NCI-H2107 treated with DMSO at 0.1 percent for 48 hours (cell line): ENCODE data around the gene MYCBPAP.

Experiments used
- DNase-seq: peaks from one replicate; lab custom pipeline; 2025; ENCODE audit not compliant: unreplicated experiment; lab: John Stamatoyannopoulos, UW

MYCBPAP gene

DNA sequence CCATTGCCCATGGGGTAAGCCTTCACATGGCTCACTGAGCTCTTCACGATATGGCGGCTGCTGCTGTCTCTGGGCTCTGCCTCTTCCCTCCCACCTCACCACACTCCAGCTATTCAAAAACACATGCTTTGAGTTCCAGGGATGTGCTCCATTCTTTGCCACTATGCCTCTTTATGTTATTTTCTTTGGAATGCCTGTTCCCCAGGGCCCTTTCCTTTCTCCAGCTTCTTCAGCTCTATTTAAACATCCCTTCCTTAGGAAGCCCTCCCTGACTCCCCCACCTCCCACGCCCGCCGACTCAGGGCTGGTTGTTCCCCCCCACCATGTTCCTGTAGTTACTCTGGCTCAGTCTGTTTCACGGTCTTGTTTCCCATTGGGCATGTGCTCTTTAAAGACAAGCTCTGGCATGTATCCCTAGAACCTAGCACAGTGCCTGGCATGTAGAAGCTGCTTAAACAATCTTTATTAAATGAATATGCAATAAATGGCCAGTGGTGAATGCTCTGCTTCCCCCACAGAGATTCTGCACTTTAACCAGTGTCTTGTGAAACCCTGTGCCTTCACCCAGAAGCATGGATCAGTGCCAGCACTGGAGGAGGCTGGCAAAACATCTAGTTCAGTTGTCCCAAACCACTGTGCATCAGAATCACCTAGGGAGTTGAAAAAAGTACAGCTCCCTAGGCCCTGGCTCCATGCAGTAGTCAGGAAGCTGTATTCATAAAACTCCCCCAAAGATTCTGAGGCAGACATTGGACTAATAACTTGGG is 6.9 kb downstream of the MYCBPAP start:
- DNase-seq = no peak

- DNase-seq = no peak
Observed at GRCh38 chr17:50517011-50517410, 8.8 kb downstream of the MYCBPAP start.

GRCh38 chr17:50517504-50518383 is 9.5 kb downstream of the MYCBPAP start:
- no peak for DNase-seq

DNA sequence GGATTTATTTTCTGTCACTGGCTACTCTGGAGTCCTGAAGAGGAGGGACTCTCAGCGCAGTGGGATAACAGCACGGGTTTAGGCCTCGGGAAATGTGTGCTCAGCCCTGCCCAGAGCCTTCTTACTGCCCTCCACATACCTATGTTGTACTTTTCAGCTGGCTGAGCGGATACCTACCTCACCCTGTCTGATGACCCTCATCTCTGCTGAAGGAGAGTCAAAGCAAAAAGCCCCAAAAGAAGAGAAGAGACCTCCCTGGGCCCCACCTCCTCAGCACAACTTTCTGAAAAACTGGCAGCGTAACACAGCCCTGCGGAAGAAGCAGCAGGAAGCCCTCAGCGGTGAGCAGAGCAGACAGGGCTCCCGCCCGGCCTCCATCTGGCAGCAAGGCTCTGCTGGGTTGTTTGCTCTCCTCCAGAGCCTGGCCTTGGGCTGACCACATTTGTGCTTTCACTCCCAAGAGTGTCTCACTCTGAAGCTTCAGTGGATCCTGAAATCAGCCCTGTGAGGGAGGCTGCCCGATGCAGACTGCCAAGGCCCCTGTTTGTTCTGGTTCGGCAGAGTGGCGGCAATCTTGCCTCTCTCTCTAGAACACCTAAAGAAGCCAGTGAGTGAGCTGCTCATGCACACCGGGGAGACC is 10.3 kb downstream of the MYCBPAP start:
- DNase-seq = no peak

DNA sequence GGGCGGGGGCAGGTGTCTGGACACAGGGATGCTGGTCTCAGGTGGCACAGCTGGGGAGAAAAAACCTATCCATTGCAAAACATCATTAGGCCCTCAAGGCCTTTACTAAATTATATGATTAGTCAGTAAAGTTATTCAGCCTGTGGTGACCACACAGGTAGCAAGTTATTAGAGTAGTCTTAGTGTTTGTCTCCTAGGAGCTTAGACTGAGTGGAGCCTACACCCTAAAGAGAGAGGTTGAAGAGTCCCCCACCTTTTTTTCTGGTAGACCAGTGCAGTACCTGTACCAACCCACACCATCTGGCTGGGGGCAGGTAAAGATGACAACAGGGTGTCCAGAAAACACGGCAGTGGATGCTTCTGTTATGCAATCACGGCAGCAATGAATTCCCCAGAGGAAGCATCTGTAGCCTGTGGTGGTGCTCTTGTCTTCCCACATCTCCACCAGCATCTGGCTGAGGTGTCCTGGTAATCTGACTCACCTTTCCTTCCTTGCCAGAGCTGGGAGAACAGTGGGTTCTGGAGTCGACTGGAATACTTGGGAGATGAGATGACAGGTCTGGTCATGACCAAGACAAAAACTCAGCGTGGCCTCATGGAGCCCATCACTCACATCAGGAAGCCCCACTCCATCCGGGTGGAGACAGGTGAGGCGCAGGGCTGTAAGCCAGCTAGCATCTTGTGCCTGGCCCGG is 11.0 kb downstream of the MYCBPAP start:
- no peak for DNase-seq

- no peak for DNase-seq
Observed at GRCh38 chr17:50520483-50520882, 12.2 kb downstream of the MYCBPAP start.

GRCh38 chr17:50521514-50521913 is 13.3 kb downstream of the MYCBPAP start:
- DNase-seq = no peak

DNA sequence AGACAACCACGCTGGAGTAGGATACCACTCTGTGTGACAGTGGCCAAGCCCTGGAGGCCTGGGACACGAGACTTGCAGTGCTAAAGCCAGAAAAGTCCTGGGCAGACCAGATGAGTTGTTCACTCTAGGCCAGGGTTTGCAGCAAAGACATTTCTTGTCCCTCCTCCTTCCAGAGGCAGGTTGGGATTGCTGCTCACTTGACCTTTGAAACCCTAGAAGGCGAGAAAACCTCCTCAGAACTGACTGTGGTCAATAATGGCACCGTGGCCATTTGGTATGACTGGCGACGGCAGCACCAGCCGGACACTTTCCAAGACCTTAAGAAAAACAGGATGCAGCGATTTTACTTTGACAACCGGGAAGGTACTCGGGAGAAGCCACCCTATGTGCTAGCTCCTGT is 14.5 kb downstream of the MYCBPAP start:
- no peak for DNase-seq

GRCh38 chr17:50523208-50523607 is 15.0 kb downstream of the MYCBPAP start:
- no peak for DNase-seq

GRCh38 chr17:50524838-50525237 is 16.6 kb downstream of the MYCBPAP start:
- no peak for DNase-seq

GRCh38 chr17:50527155-50527762 is 19.0 kb downstream of the MYCBPAP start:
- DNase-seq = no peak

- DNase-seq = no peak
Observed at GRCh38 chr17:50527949-50528474, 19.8 kb downstream of the MYCBPAP start.

DNA sequence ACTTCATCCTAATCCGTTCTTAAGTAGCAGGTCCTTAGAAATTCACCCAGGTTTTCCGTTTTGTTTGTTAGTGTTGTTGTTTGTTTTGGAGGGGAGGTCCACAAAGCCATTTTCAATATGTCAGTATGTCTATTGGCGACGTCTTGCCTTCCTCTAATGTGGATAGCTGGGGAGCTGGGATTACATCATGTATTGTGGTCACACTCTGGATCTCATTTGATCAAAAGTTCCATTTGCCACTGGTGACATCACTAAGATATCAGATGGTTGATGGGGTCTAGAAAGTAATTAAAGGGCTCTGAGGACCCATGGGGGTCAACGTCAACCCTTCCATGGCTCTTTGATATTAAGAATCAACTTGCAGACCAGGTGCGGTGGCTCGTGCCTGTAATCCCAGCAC is 21.6 kb downstream of the MYCBPAP start:
- no peak for DNase-seq

- no peak for DNase-seq
Observed at GRCh38 chr17:50531428-50532025, 23.3 kb downstream of the MYCBPAP start.

GRCh38 chr17:50532452-50533024 is 24.3 kb downstream of the MYCBPAP start, which contains the start of gene EPN3:
EPN3 (plus strand) TSS chr17:50532735; CDS start chr17:50536557, 3,822 bp downstream.
- no peak for DNase-seq

- no peak for DNase-seq
Observed at GRCh38 chr17:50533185-50533584, 24.9 kb downstream of the MYCBPAP start.

GRCh38 chr17:50533720-50534148 is 25.5 kb downstream of the MYCBPAP start:
- DNase-seq = peak; percentile 65

- no peak for DNase-seq
Observed at GRCh38 chr17:50534222-50534978, 26.2 kb downstream of the MYCBPAP start.

DNA sequence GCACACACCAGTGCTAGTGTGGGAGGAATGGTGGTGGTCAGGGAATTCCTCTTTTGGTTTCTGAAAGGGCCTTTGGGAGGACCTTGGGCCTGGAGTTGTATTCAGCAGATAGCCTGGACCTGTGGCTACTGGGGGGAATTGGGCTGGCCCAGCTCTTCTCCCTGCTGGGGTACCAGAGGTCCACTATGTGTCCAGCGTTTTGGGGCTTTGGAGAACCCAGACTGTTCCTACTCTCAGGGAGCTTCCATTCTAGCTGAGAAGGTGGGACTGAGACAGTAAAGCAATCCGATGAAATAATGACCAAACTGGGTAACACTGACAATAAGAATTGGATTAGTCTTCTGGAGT is 26.7 kb downstream of the MYCBPAP start:
- DNase-seq = no peak
